Suppressor macrophage treated with lipopolysaccharide for 4 hours (primary cell): ENCODE measurements around the gene WWOX.

Experiments used
- DNase-seq: peaks from one replicate; pipeline ENCODE4 v3.0.0-alpha.2; 2020

WWOX gene

DNA sequence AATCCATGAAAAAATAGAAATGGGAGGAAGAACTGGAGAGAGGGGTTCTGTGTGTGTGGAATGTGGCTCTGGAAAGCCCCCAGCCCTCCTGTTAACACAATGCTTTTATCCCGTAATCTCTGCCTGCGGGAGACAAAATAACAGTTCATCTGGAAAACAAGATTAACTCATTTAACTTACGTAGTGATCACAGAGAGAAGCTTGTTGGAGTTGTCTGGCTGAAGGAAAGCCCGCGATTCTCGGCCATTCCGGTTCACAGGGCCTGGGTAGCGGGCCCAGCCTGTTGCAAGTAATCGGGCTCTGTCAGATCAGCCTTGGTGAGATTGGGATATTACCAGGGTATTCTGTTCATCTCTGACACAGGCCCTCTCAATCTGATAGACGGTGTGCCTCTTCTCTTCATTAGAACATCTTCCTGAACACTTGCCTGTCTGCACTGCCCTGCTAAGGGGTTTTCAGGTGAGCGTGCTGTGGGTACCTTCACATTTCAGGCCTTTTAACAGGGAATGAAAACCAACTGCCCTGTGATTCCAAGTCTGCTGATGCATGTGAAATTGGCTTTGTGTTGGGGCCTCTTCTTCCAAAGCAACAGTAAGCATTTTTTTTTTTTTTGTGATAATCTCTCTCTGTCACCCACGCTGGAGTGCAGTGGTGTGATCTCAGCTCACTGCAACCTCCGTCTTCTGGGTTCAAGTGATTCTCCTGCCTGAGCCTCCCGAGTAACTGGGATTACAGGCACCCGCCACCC lies 609.9 kb downstream of the WWOX start:
- DNase-seq, result no peak

DNA sequence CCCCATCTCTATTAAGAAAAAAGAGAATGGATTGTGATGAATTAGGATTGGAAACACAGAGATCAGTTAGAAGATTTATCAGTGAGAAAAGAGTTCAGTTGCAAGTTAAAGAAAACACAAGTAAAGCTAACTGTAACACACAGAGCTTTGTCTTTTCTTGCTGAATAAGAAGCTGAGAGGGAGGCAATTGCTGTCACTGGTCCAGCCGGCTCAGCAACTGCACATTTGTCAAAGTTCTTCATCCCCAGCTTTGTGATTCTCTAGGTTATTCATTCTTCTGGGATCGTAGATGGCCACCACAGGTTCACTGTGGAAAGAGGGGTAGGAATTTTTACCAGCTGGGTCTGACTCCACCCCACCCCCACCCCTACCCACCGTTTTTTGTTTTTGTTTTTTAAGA lies 615.7 kb downstream of the WWOX start:
- DNase-seq, result no peak

- no peak for DNase-seq
Measured at GRCh38 chr16:78715673-78716072, 616.2 kb downstream of the WWOX start.

DNA sequence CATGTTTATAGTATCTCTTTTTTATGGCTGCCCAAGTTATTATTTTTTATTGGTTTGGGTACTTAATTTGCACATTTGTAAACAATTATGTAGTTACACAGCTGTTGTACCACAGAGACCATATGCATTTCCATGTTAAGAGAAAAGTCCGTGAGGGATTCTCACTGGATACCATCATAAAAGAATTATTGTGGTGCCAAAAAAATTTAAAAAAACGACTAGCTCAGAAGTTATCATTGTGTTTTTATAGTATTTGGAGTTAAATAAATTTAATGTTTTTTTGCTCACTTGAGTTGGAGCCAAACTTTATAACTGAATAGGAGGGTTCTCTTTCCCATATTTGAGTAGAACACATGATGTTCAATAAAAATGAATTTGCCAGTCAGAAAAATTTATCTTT lies 618.7 kb downstream of the WWOX start:
- no peak for DNase-seq

DNA sequence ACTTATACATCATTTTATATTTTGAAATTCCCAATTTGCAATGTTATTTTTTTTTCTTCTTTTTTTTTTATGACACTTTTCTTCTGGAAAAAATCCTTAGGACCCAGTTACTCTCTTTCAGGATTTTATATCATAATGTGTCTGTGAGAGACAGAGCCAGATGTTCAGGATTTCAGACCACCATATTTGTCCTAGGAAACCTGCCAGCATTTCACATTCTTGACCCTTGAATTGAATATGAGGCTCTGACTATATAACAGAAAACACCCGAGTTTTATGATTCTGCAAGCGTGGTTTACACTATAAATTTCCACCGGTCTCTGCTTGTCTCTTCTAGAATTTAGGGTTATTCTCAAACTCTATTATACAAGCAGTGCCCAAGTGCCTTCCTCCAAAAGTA lies 621.0 kb downstream of the WWOX start:
- no peak for DNase-seq

DNA sequence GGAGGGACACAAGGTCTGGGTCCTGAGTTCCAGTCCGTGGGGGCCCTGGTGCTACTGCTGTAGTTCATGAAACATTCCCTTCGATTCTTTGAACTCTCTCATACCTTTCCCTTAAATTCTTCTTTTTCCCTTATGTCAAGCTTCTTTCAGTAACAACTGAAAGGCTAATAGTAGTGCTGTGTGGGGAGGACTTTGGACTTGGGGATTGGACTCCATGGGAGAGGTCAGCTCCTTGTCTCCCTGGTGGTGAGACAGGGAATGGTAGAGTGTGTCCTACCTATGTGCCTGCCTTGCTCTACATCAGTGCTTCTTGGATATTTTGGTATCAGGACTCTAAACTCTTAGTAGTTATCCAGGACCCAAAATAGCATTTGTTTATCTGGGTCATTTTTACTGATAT lies 628.1 kb downstream of the WWOX start:
- DNase-seq, result no peak

DNA sequence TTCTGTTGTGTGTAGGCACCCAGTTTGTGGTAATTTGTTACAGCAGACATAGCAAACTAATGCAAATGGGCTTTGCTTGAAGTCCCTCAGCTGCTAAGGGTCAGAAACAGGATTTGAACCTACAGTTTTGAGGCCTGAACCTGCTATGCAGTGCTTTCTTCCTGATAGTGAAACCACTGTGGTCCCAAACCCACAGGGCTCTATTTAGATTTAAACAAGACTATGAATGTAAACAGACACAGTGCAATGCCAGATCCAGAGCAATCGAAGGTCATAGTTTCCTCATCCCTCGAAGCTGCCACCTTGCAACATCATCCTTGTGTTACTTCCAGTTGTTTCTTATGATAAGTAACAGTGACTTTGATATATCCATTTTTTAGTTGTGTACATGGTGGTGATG lies 630.2 kb downstream of the WWOX start:
- no peak for DNase-seq

GRCh38 chr16:78731785-78732184 lies 632.3 kb downstream of the WWOX start:
- no peak for DNase-seq

GRCh38 chr16:78732696-78733095 lies 633.2 kb downstream of the WWOX start:
- DNase-seq, result no peak

DNA sequence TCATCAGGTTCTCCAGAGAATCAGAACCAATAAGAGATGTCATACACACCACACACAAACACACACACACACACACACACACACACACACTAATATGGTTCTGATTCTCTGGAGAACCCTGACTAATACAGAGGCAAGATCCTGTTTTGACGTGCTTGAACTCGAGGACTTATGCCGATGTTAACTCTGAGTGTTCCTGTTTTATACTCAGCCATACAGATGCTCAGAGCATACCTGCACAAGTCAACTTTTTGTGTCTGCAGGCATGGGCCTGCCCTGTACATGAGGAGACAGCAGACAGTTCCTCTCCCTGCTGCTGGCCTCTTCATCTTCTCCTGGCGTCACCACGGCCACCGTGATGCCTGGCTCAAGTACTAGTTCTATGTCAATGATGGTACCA lies 635.9 kb downstream of the WWOX start:
- DNase-seq, result no peak

DNA sequence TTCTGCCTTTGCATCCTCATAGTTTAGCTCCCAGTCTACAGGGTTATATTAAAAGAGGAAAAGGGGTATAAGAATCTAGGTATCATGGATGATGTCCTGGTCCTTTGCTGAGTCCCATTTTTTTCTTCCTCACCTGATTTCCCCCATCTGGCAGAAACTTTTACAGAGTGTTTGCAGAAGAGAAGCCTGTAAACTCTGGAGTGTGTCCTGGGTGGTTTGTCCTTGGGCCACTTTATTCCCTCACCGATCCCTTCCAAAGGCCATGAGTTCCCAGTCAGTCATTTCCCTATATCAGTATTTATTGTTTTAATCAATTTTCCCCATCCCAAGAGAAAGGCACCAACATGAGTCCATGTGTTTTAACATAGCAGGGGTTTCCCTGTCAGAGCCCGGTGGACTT lies 638.2 kb downstream of the WWOX start:
- no peak for DNase-seq

- DNase-seq, result no peak
Measured at GRCh38 chr16:78738557-78738956, 639.1 kb downstream of the WWOX start.

DNA sequence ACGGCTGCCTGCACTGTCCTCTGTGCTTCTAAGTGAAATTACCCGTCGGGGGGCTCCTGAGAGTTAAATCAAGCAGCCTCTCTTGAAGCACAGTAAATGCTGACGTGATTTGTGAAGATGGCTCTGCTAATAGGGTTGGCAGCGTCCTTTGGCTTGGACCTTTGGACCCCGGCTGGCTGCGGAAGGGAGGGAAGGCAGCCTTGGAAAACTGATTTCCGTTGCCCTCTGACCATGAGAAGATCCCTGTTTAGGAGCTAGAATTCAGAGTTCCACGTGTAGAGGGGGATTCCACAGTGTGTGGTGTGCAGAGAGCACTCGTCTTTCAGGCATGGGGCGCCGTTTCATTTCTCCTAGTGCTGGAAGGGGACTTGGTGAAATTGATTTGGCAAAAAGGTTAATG lies 640.8 kb downstream of the WWOX start:
- no peak for DNase-seq

DNA sequence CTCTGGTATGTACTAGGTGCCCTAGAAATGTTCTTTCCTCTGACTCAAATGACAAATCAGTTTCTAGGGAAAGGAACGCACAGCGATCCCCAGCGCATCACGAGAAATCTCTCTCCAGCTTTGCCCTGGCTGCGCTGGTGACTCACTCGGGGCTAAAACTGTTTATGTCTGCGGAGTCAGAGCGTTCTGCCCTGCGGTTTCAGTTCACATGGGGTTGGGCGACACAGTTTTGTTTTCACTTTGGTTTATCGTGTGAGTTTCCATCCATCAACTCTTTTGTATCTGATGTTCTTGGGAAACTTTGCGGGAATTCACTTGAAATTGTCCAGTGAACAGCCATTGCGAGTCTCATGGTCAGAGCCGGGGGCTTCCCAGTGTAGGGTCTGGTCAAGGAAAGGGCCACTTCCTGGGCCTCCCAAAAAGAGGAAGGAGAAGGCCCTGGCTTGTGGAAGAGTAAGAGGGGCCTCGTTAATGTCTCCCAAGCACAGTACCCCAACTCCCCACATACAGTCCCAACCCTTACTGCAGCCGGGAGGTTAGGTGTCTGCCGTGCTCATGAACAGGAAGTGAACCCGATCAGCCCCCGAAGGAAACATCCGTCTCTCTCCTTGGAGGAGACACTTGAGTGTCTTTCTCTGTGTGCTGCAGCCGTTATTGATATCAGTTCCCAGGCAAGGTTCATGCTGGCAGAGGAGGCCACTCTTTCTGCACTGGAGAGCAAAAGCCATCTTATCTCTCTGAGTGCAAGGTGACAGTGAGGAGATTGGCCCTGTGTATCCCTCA lies 643.2 kb downstream of the WWOX start:
- DNase-seq, result peak; percentile 93

- DNase-seq, result no peak
Measured at GRCh38 chr16:78743556-78743955, 644.1 kb downstream of the WWOX start.

GRCh38 chr16:78744099-78744498 lies 644.6 kb downstream of the WWOX start:
- no peak for DNase-seq

DNA sequence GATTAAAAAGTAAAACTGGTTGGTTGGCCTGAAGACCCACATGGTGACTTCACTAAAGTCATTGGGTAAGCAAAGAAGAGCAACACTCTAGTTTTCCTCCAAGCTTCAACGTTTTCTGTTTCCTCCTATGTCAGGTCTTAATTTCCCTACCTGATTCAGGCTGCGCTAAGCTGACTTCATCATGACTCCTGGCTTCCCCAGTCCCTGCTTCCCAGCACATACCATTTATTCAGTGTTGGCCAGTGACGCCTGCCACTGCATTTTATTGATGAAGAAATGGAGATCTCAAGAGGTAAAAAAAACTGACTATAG lies 645.3 kb downstream of the WWOX start:
- no peak for DNase-seq

DNA sequence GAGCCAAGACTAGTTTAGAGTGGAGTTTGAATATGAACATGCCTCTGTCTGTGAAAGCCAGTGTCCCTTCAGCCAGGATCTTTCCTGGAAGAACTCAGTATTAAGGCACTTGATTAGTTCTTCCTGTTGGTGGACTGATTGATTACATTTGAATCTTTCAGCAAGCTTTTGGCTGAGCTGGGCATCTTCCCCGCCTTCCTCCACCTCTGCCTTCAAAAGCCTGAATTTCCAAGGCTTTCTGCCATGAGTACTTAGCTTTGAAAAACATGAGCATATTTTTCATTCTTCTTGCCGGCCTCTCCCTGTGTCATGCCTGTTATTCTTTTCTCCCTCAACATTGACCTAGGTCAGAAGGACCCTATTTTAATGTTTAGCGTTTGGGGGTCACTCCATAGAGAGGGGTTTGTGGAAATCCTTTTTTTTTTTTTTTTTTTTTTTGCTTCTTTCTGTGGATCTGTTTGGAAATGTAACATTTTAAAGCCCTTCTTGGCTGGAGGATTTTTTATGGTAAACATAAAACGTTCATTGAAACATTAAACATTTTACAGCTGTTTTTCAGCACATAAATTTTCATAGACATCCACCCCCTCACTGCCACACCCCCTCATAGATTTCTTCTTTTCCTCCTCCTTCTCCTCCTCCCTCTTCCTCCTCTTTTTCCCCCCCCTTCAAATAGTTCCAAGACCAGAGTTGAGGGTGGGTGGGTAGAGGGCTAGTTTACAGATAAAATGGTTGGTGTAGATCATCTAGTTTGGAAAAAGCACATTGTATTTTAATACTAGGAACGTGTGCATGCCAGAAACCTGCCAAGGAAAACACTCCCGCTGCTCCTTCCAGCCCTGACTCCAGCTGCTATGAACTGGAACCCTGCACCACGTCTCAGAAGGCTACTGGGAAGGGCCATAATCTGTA lies 645.9 kb downstream of the WWOX start:
- DNase-seq, result no peak

DNA sequence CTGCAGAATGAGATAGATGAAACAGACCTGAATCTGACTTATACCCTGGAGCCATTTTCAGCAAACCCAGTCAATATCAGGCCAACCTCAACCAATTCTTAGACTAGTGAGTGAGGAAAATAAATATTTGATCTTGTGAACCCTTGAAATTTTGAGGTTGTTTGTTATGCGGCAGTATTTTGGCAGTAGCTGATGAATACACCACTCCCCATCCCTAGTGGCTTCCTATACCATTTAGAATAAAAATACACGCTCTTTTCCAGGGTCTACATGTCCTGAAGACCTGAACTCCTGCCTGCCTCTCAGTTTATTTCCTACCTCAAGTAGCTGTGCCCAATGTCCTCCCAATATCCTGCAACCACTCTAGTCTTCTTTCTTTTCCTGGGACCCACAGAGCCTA lies 647.3 kb downstream of the WWOX start:
- no peak for DNase-seq

DNA sequence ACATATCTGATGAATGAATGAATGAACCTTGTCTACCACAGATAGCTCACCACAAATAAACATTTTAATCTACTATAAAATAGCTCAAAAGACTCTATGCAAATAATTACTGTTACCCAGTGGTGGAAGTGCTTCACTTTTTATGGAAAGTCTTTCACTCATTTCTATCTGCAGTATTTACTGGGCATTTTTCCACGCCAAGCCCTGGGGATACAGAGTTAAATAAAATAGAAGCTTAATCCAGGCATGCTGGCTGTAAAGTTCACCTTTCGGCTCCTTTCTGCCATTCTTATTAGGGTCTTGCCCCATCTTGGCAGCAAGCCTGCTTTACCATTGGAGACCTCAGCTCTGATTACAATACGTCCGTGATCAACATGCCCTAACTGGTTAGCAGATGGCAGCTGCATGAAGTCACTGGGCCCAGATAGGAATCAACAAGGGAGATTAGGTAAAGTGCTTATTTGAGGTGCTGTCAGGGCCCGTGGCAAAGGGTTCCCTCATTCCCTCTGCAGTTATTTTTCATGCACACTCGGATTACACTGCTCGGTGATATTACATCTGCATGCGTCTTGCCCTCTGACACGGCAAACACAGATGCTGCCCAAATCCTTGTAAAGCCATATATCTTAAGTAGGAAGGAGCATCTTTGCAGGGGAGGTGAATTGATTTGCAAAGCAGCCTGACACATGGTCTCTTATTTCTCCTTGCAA lies 648.9 kb downstream of the WWOX start:
- no peak for DNase-seq

- no peak for DNase-seq
Measured at GRCh38 chr16:78749745-78750268, 650.4 kb downstream of the WWOX start.

GRCh38 chr16:78750611-78751010 lies 651.2 kb downstream of the WWOX start:
- no peak for DNase-seq

DNA sequence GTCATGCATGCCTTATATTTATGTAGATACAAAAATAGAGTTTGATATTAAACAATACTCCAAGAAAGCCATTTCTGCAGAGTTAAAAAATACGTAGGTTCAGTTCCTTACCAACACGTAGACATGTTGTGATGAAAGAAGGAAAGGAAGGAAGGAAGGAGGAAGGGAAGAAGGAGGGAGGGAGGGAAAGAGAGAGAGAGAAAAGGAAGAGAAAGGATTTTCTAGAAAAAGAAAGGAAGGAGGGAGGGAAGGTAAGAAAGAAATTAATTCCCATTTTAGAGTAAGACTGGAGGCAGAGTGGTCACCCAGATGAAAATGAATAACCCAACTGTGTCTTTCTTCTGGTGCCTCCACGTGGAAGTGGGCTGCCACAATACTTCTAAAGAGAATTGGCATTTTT lies 652.1 kb downstream of the WWOX start:
- DNase-seq, result no peak
